Measurements from ENCODE around the gene TRIM63.

TRIM63 gene

GRCh38 chr1:26067432-26067911 is at the start of gene TRIM63:
Gene TRIM63, minus strand, starts transcription at chr1:26067630. Its CDS starts 136 bp downstream, at chr1:26067494.
- Histone ChIP-seq H3K36me3 (ENCODE audit: control insufficient read depth, insufficient read depth, low read length) (no peaks in the 10 kb centered on the region), H3K27me3 (replicated peaks; ENCODE audit: control insufficient read depth, insufficient read depth, low read length) (no peaks in the 10 kb centered on the region; the same call in none of the 2 replicates), H3K4me3 (replicated peaks; ENCODE audit: low read depth, low read length) (no peak within 1 kb of the TSS)
- DNase-seq (ENCODE audit: extremely low read depth, insufficient read length), result no peak
- no peak for TF ChIP-seq CTCF (IDR thresholded peaks at IDR 0.05; ENCODE audit: insufficient read depth, low read length, poor library complexity, severe bottlenecking)

- no peak for TF ChIP-seq CTCF (IDR thresholded peaks at IDR 0.05; ENCODE audit: insufficient read depth, low read length, poor library complexity, severe bottlenecking)
- H3K27me3 ChIP-seq (replicated peaks; ENCODE audit: control insufficient read depth, insufficient read depth, low read length), result no peaks in the 10 kb centered on the region
- no peak overlapping the region for H3K4me3 ChIP-seq (replicated peaks; ENCODE audit: low read depth, low read length)
- DNase-seq (ENCODE audit: extremely low read depth, insufficient read length), result no peak
- H3K36me3 ChIP-seq (ENCODE audit: control insufficient read depth, insufficient read depth, low read length), result peaks cover 2% of the 10 kb centered on the region; the same call in 1 of the 2 replicates
Observed at GRCh38 chr1:26114165-26114927, 46.9 kb upstream of the TRIM63 start.

- TF ChIP-seq CTCF (IDR thresholded peaks at IDR 0.05; ENCODE audit: insufficient read depth, low read length, poor library complexity, severe bottlenecking), result no peak
- Histone ChIP-seq H3K27me3 (replicated peaks; ENCODE audit: control insufficient read depth, insufficient read depth, low read length) (no peaks in the 10 kb centered on the region), H3K36me3 (ENCODE audit: control insufficient read depth, insufficient read depth, low read length) (no peaks in the 10 kb centered on the region), H3K4me3 (replicated peaks; ENCODE audit: low read depth, low read length) (peak overlapping the region; percentile 100)
- no peak for DNase-seq (ENCODE audit: extremely low read depth, insufficient read length)
Observed at GRCh38 chr1:26112407-26112775, 45.0 kb upstream of the TRIM63 start.

GRCh38 chr1:26111530-26112406 is 44.3 kb upstream of the TRIM63 start, which contains the start of gene PDIK1L:
Gene PDIK1L, plus strand, starts transcription at chr1:26111824. Its CDS starts 2,485 bp downstream, at chr1:26114309.
- DNase-seq (ENCODE audit: extremely low read depth, insufficient read length), result peak; percentile 99
- Histone ChIP-seq H3K27me3 (replicated peaks; ENCODE audit: control insufficient read depth, insufficient read depth, low read length) (no peaks in the 10 kb centered on the region), H3K4me3 (replicated peaks; ENCODE audit: low read depth, low read length) (peak within 1 kb of the TSS; percentile 100), H3K36me3 (ENCODE audit: control insufficient read depth, insufficient read depth, low read length) (no peaks in the 10 kb centered on the region)
- no peak for TF ChIP-seq CTCF (IDR thresholded peaks at IDR 0.05; ENCODE audit: insufficient read depth, low read length, poor library complexity, severe bottlenecking)

GRCh38 chr1:26110731-26111529 is 43.5 kb upstream of the TRIM63 start:
- Histone ChIP-seq H3K36me3 (ENCODE audit: control insufficient read depth, insufficient read depth, low read length) (no peaks in the 10 kb centered on the region), H3K4me3 (replicated peaks; ENCODE audit: low read depth, low read length) (peak overlapping the region; percentile 81), H3K27me3 (replicated peaks; ENCODE audit: control insufficient read depth, insufficient read depth, low read length) (no peaks in the 10 kb centered on the region)
- no peak for TF ChIP-seq CTCF (IDR thresholded peaks at IDR 0.05; ENCODE audit: insufficient read depth, low read length, poor library complexity, severe bottlenecking)
- DNase-seq (ENCODE audit: extremely low read depth, insufficient read length), result peak; percentile 86

Measured in GM06990 (cell line).